ENCODE measurements around the gene VEZT. TPM values are rescaled to one million over a fixed set of nuclear protein-coding genes. Genes with fewer than 3 reads are reported as not detected.

VEZT gene
- polyA plus RNA-seq, 3 donors = 14.6 to 20.6 (median 16.7) TPM

DNA sequence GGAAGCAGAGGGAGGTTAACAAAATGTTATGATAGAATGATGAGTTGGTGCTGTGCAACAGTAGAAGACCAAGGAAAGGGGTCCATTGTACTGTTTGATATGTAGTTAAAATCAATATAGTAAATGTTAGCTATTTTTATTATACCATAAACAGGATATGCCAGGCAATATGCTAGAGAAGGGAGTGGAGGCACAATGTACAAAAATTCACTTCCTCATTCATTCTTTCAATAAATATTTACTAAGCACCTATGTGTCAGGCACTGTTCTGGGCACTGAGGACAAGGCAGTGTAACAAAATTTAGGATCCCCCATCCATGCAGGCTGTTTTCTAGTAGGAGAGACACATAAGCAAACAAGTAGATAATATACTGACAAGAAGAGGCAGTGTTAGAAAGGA is 25.3 kb upstream of the VEZT start:
- Mint-ChIP-seq H3K4me1 (peaks cover 4% of the 10 kb centered on the region), H3K9me3 (no peaks in the 10 kb centered on the region), H3K27me3 (ENCODE audit: low read depth in 3 of 3) (peaks cover 0 to under 1% (median 0%) of the 10 kb centered on the region in 3 donors), H3K27ac (no peak overlapping the region), H3K4me3 (no peak overlapping the region), H3K36me3 (peaks cover 11 to 15% of the 10 kb centered on the region in 2 donors)
- TF ChIP-seq, protein P1, sequence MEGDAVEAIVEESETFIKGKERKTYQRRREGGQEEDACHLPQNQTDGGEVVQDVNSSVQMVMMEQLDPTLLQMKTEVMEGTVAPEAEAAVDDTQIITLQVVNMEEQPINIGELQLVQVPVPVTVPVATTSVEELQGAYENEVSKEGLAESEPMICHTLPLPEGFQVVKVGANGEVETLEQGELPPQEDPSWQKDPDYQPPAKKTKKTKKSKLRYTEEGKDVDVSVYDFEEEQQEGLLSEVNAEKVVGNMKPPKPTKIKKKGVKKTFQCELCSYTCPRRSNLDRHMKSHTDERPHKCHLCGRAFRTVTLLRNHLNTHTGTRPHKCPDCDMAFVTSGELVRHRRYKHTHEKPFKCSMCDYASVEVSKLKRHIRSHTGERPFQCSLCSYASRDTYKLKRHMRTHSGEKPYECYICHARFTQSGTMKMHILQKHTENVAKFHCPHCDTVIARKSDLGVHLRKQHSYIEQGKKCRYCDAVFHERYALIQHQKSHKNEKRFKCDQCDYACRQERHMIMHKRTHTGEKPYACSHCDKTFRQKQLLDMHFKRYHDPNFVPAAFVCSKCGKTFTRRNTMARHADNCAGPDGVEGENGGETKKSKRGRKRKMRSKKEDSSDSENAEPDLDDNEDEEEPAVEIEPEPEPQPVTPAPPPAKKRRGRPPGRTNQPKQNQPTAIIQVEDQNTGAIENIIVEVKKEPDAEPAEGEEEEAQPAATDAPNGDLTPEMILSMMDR (IDR thresholded peaks at IDR 0.05) = no peak
- intact Hi-C loops (cut with micrococcal nuclease) = no loop called here
- Histone ChIP-seq H3K4me1 (ENCODE audit: control insufficient read depth in 1 of 2, insufficient read depth in 2 of 2, low read length in 2 of 2) (no peaks in the 10 kb centered on the region), H3K36me3 (replicated peaks in 1 of 2; ENCODE audit: control insufficient read depth in 1 of 2, insufficient read depth in 2 of 2, low read length in 2 of 2) (peaks cover 0 to 6% of the 10 kb centered on the region in 2 donors), H3K9ac (ENCODE audit: insufficient read depth, low read length, poor library complexity, severe bottlenecking) (no peak overlapping the region), H3K79me2 (ENCODE audit: insufficient read depth, low read length) (no peaks in the 10 kb centered on the region), H4K20me1 (ENCODE audit: insufficient read depth, low read length) (peaks cover 41% of the 10 kb centered on the region), H3K27me3 (ENCODE audit: control insufficient read depth in 2 of 2, insufficient read depth in 2 of 2, low read length in 2 of 2) (no peaks in the 10 kb centered on the region), H3K4me2 (replicated peaks; ENCODE audit: extremely low read depth, low read length, poor library complexity, severe bottlenecking) (no peak overlapping the region), H3K4me3 (replicated peaks in 1 of 3; ENCODE audit: low read depth in 2 of 3, low read length in 3 of 3) (no peak overlapping the region), H3K27ac (ENCODE audit: low read depth in 1 of 2, low read length in 2 of 2) (no peak overlapping the region), H2AFZ (ENCODE audit: insufficient read depth, low read depth, low read length, poor library complexity, severe bottlenecking) (no peak overlapping the region), H3K9me3 (replicated peaks in 1 of 2; ENCODE audit: control insufficient read depth in 1 of 2, insufficient read depth in 1 of 2, low read length in 2 of 2) (no peaks in the 10 kb centered on the region)
- DNase-seq = no peak

DNA sequence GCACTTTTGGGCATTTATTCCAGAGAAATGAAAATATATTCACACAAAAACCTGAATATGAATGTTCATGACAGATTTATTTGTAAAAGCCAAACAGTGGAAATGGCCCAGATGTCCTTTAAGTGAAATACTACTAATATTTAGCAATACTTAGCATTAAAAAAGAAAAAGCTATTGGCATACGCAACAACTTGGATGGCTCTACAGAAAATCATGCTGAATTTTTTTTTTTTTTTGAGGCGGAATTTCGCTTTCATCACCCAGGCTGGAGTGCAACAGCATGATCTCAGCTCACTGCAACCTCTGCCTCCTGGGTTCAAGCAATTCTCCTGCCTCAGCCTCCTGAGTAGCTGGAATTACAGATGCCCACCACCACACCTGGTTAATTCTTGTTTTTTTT is 24.5 kb upstream of the VEZT start:
- intact Hi-C loops (cut with micrococcal nuclease) = no loop called here
- H3K4me3 ChIP-seq (replicated peaks in 1 of 3; ENCODE audit: low read depth in 2 of 3, low read length in 3 of 3) = no peak overlapping the region
- H3K27me3 ChIP-seq (ENCODE audit: control insufficient read depth in 2 of 2, insufficient read depth in 2 of 2, low read length in 2 of 2) = no peaks in the 10 kb centered on the region
- no peaks in the 10 kb centered on the region for H3K79me2 ChIP-seq (ENCODE audit: insufficient read depth, low read length)
- Mint-ChIP-seq H3K27me3 (ENCODE audit: low read depth in 3 of 3) (no peaks in the 10 kb centered on the region), H3K9me3 (no peaks in the 10 kb centered on the region), H3K27ac (no peak overlapping the region), H3K36me3 (peaks cover 10 to 12% of the 10 kb centered on the region in 2 donors), H3K4me1 (peaks cover 2% of the 10 kb centered on the region), H3K4me3 (no peak overlapping the region)
- H3K4me1 ChIP-seq (ENCODE audit: control insufficient read depth in 1 of 2, insufficient read depth in 2 of 2, low read length in 2 of 2) = no peaks in the 10 kb centered on the region
- H3K27ac ChIP-seq (ENCODE audit: low read depth in 1 of 2, low read length in 2 of 2) = no peak overlapping the region
- no peak overlapping the region for H3K9ac ChIP-seq (ENCODE audit: insufficient read depth, low read length, poor library complexity, severe bottlenecking)
- DNase-seq = no peak
- WGBS (ENCODE audit: insufficient coverage) = 92% methylated on average over 2 of the region's 3 CpGs
- no peaks in the 10 kb centered on the region for H3K9me3 ChIP-seq (replicated peaks in 1 of 2; ENCODE audit: control insufficient read depth in 1 of 2, insufficient read depth in 1 of 2, low read length in 2 of 2)
- TF ChIP-seq, protein P1 (IDR thresholded peaks at IDR 0.05) = no peak
- no peak overlapping the region for H2AFZ ChIP-seq (ENCODE audit: insufficient read depth, low read depth, low read length, poor library complexity, severe bottlenecking)
- H4K20me1 ChIP-seq (ENCODE audit: insufficient read depth, low read length) = peaks cover 47% of the 10 kb centered on the region
- peaks cover 0 to 6% of the 10 kb centered on the region in 2 donors for H3K36me3 ChIP-seq (replicated peaks in 1 of 2; ENCODE audit: control insufficient read depth in 1 of 2, insufficient read depth in 2 of 2, low read length in 2 of 2)
- no peak overlapping the region for H3K4me2 ChIP-seq (replicated peaks; ENCODE audit: extremely low read depth, low read length, poor library complexity, severe bottlenecking)

Measured in CD14-positive monocyte (primary cell).